ENCODE measurements around the gene KLF6. TPM values are rescaled to one million over a fixed set of nuclear protein-coding genes. Genes with fewer than 3 reads are reported as not detected.

KLF6 gene
- total RNA-seq, 4 donors from 2014 or later, result 92.5 to 180 (median 145) TPM

GRCh38 chr10:3797750-3798149, 12.7 kb upstream of the KLF6 start:
- no peak for DNase-seq
- Histone ChIP-seq H3K4me1 (no peaks in the 10 kb centered on the region), H3K36me3 (no peaks in the 10 kb centered on the region), H3K4me3 (no peak overlapping the region), H3K27me3 (no peaks in the 10 kb centered on the region), H3K9me3 (no peaks in the 10 kb centered on the region), H3K27ac (no peak overlapping the region)
- TF ChIP-seq POLR2A (IDR thresholded peaks at IDR 0.05), result no peak
- TF ChIP-seq, protein P1, sequence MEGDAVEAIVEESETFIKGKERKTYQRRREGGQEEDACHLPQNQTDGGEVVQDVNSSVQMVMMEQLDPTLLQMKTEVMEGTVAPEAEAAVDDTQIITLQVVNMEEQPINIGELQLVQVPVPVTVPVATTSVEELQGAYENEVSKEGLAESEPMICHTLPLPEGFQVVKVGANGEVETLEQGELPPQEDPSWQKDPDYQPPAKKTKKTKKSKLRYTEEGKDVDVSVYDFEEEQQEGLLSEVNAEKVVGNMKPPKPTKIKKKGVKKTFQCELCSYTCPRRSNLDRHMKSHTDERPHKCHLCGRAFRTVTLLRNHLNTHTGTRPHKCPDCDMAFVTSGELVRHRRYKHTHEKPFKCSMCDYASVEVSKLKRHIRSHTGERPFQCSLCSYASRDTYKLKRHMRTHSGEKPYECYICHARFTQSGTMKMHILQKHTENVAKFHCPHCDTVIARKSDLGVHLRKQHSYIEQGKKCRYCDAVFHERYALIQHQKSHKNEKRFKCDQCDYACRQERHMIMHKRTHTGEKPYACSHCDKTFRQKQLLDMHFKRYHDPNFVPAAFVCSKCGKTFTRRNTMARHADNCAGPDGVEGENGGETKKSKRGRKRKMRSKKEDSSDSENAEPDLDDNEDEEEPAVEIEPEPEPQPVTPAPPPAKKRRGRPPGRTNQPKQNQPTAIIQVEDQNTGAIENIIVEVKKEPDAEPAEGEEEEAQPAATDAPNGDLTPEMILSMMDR (IDR thresholded peaks at IDR 0.05), result no peak

DNA sequence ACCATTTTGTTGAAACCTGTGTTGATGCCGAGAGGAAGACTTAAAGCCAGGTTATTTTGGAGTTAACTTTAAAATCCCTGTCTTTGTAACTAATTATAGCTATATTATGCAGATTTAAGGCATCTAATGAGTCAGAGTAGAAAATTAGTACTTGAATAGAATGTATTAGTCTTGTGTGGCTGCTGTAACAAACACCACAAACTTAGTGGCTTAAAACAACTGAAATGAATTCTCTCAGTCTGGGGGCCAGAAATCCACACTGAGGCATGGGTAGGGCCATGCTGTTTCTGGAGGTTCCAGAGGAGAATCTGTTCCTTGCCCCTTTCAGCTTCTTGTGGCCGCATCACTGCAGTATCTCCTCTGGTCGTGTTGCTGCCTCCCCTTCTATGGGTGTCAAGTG, 8.5 kb upstream of the KLF6 start:
- no peaks in the 10 kb centered on the region for H3K4me1 ChIP-seq
- TF ChIP-seq POLR2A (IDR thresholded peaks at IDR 0.05), result no peak
- TF ChIP-seq, protein P1 (IDR thresholded peaks at IDR 0.05), result no peak
- H3K4me3 ChIP-seq, result no peak overlapping the region
- DNase-seq, result no peak
- H3K9me3 ChIP-seq, result no peaks in the 10 kb centered on the region
- no peaks in the 10 kb centered on the region for H3K36me3 ChIP-seq
- no peak overlapping the region for H3K27ac ChIP-seq
- H3K27me3 ChIP-seq, result no peaks in the 10 kb centered on the region

DNA sequence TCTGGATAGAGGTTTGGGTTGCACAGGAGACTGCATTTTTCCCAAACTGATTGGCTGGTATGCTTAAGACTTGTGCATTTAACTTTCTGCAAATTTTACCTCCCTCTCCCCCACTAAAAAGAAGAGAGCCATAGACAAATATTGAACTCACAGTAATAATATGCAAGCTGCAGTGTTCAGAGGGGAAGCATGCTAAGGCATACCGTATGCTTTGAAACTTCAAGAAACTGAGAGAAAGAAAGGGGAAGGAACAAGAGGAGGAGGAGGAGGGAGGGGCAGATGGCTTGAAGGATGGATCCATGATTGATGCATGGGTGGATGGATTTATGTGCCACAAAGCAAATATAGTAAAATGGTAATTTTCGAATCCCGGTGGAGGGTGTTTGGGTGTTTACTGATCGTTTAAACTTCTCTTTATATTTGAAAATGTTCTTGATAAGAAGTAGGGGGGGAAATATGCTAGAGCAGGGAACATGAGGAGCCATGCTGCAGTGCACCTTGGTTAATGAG, 7.8 kb upstream of the KLF6 start:
- no peak for TF ChIP-seq POLR2A (IDR thresholded peaks at IDR 0.05)
- TF ChIP-seq, protein P1 (IDR thresholded peaks at IDR 0.05), result no peak
- no peak for DNase-seq

DNA sequence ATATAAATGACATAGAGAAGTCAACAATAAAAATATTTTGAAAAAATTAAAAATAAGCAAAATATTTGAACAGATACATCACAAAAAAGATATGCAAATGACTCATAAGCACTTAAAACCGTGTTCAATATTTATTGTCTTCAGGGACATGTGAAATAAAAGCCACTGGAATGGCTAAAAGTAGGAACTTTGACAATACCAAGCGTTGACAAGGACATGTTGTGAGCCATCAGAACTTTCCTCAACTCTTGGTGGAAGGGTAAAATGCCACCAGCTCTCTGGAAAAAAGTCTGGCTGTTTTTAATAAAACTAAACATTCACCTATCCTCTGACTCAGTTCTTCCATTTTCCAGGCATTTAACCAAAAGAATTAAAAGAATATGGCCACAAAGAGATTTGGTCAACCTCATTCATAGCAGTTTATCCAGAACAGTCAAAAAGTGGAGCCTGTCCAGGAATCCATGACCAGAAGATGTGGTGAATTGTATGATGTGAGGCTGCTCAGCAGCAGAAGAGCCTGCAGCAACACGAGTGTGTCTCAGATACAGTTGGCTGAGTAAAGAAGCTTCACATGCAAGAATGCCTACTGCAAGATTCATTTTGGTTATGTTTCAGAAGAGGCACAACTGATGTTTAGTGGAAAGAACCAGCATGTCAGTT, 7.1 kb upstream of the KLF6 start:
- Histone ChIP-seq H3K9me3 (no peaks in the 10 kb centered on the region), H3K27ac (no peak overlapping the region), H3K4me3 (no peak overlapping the region), H3K27me3 (no peaks in the 10 kb centered on the region), H3K4me1 (no peaks in the 10 kb centered on the region), H3K36me3 (no peaks in the 10 kb centered on the region)
- TF ChIP-seq POLR2A (IDR thresholded peaks at IDR 0.05), result no peak
- TF ChIP-seq, protein P1 (IDR thresholded peaks at IDR 0.05), result no peak
- DNase-seq, result no peak

More for the DNA sequence above, 7.8 kb upstream of the KLF6 start:
- Histone ChIP-seq H3K4me1 (no peaks in the 10 kb centered on the region), H3K9me3 (no peaks in the 10 kb centered on the region), H3K27ac (no peak overlapping the region), H3K27me3 (no peaks in the 10 kb centered on the region), H3K4me3 (no peak overlapping the region), H3K36me3 (no peaks in the 10 kb centered on the region)

DNA sequence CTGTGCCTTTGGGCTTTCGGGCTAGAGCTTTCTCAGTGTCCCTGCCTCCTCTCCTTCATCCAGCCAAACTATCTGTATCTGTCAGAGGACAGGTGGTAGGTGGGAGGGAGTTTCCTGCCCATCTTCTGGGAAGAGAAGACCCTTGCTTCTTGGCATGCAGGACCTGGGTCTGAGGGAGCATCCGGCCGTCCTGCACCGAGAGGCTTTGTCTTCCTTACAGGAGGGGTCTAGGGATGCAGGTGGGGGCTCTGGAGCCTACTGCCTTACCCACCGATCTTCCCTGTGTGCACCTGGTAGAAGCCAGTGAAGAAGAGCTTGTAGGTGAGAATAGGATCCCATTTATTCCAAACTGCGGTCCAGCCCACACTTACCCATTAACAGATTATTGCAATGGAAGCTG, 5.8 kb upstream of the KLF6 start:
- DNase-seq, result no peak
- Histone ChIP-seq H3K36me3 (no peaks in the 10 kb centered on the region), H3K27ac (no peak overlapping the region), H3K4me3 (no peak overlapping the region), H3K27me3 (no peaks in the 10 kb centered on the region), H3K4me1 (peaks cover 0 to 6% (median 0%) of the 10 kb centered on the region in 4 donors), H3K9me3 (no peaks in the 10 kb centered on the region)
- no peak for TF ChIP-seq POLR2A (IDR thresholded peaks at IDR 0.05)
- TF ChIP-seq, protein P1 (IDR thresholded peaks at IDR 0.05), result no peak

Data from Peyer's patch (tissue), 4 donors.